ENCODE data around the gene PCNX4.
"Not testable (repeated sequence)": the region's sequence is repeated elsewhere in the genome, so short reads cannot be mapped to it uniquely, and the experiment has no call there.

The PCNX4 gene

DNA sequence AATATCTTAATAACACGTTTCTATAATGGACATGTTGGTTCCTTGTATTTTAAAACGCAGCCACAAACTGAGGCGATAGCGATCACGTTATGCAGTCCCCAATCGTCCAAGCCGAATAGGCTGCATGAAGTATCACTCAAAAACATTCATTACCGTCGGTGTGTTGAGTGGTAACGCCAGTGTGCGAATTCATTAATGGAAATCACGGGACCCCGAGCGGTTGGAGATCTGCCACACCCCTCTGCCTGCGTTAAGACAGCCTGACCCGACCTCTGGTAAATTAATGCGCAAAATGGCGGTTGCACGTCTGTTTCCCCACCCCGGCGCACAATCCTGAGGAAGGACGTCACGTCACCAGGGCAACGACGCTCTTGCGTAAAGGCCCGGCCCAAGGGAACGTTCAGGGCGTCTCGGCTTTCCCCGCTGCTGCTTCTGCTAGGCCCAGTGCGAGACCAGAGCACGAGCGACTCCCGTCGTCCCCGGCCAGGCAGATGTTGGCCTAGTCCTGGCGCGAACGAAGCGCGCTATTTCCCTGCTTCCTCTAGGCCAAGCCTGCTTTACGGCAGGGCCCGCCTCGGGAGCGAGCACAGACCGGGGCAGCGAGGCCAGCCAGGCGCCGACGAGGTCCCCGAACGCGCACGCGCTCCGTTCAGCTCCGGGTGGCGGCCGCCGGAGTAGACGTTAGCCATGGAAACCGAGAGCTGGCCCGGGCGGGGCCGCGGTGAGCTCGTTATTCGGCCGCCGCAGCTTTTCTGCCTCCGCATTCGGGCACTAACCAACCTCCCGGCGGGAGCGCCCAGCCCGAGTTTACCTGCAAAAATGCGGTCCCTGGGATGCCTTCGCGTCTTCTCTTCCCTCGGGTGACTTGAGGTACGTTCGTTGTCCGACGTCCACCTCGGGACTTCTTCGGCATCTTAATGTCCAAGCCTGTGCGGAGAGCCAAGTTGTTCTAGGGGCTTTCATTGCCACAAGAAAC is at the start of gene PCNX4:
TSS of gene PCNX4 (plus strand) at position 374 of the 976 bp plus-strand sequence. CDS start 15,716 bp downstream, outside the sequence.
- peak; percentile 74 to 87 (median 83) for DNase-seq

DNA sequence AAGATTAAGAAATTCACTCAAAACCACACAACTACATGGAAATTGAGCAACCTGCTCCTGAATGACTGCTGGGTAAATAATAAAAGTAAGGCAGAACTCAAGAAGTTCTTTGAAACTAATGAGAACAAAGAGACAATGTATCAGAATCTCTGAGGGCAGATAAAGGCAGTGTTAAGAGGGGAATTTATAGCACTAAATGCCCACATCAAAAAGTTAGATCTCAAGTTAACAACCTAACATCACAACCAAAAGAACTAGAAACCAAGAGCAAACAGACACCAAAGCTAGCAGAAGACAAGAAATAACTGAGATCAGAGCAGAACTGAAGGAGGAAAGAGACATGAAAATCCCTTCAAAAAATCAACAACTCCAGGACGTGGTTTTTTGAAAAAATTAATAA is 43.7 kb upstream of the PCNX4 start:
- not testable (repeated sequence) for DNase-seq

DNA sequence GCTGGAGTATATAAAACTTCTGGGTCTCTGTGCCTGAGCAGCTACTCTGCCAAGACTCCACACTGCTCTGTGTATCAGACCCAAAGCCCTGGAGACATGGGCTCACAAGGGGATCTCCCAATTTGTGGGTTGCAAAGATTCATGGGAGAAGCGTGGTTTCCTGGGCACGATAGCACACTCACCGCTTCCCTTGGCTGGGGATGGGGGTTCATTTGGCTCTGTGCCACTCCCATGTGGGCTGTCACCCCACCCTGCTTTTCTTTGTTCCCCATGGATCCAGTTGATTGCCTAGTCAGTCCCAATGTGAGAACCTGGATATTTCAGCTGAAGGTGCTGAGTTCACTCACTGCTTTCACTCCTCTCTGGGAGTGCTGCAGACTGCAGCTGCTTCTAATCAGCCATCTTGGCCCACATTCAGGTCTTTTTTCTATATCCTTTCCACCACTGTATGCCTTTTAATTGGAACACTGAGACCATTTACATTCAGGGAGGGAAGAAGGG is 40.0 kb upstream of the PCNX4 start:
- no peak for DNase-seq

DNA sequence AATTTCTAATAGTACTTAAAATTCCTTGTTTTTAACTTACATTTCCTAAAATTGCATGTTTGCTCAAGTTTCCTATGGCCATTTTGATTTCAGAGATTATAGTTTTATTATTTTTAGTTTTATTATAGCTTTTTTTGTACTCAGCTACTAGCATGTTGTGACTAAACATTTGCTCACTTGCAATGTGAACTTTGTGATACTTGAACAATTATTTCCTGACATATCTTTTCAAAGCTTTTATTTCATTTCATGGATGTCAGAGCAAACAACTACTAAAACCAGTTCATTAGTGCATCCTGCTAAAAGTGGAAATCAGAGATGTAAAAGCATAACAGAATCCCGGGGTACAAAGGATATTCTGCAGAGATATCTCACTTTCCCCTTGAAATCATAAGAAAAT is 33.6 kb upstream of the PCNX4 start:
- no peak for DNase-seq

DNA sequence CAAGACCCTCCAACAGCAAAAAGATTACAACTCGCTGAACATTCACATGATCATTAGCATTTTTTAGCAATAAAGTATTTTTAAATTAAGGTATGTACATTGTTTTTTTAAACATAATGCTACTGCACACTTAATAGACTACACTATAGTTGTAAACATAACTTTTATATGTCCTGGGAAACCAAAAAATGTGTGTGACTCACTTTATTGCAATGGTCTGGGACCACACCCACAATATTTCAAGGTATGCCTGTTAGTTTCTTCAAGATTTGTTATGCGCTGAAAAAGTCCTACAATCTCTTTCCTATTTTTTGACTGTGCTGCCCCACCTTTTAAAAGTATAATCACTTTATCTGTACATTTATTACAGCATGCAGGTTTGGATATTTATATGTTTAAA is 30.4 kb upstream of the PCNX4 start:
- DNase-seq: no peak

DNA sequence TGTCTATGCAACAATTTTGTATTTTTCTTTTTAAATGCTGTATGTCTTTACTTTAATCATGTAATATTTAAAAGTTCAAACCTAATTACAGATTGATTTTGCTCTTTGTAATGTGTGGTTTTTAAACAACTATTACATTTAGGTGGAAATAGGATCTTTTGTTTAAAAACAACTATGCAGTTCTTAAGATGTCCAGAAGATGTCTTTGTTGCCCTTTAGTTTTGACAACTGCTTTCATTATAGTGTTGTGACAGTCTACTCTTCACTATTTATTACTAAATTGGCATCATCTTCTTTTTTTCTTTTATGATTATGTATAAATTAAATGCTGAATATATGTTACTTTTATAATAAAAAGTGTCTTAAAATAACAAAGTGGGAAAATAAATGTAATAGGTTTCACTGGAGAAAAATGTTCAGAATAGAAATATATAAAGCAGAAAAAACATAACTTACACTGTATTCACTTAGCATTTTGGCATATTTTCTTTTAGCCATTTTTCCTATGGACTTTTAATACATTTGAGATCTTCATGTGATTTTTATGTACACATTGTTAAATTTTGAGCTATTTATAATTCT is 27.1 kb upstream of the PCNX4 start:
- DNase-seq: no peak

DNA sequence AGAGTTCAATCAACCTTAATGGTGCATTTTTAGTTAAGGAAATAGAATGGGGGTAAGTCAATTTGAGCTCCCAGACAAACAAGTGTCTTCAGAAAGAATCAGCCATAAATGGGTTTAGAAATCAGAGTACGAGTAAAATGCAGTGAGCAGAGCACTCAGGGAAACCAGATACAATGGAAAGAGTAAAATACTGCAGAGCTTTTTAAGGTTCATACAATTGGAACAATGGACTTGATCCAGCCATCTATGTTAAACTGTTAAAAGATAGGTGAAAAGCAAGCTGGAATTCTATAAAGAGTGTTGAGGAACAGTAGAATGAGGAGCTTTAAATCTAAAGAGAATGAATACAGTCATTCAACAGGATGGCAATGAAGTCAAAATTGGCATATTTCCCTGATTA is 23.8 kb upstream of the PCNX4 start:
- no peak for DNase-seq

DNA sequence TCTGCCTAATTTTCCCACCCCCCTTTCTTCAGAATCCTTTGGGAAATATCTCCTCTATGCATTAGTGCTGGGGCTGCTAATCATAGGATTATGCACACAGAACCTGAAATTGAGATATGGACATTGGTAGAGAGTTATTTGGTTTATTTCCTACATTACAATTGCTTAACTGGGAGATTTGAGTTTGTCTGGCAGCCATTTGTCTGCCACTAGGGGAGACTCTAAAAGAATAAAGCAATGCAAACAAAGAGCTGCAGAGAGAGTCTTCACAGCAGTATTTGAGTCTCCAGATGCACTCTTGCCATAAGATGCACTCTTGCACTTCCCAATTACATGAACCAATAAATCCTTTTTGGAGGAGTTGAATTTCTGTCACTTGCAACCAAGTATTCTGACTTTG is 12.0 kb upstream of the PCNX4 start:
- no peak for DNase-seq

DNA sequence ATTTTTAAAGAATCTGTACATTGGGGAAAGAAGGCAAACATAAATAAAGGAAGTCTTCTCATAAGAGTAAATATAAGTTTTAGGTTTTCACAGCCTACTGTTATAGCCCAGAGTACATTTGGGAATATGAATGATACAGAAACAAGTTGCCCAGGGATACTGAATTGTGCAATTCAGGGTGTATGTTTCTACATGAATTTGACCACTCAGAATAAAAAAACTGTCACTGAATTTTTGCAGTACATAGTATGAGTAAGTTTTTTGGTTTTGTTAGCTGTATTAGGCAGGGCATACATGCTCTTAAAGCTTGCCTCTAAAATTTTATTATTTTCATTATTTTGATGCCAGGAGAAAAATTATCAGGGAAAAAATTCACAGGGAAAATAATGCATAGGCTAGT is 6.6 kb upstream of the PCNX4 start:
- no peak for DNase-seq

DNA sequence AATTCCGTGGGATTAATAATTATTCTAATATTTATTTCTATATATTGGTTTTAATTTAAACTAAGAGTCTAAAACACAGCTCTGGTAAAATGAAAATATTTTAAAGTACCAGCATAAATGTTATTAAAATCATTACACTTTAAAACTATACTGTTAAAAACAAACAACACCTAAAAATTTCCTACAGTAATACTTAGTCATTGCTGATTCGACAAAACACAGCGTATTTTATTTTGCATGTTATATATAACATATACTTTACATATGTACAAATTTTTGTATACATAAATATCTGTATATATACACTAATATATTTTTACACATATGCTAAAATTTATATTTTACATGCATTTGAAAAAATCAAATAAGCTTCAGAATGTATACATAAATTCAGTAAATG is 6.0 kb upstream of the PCNX4 start:
- no peak for DNase-seq

DNA sequence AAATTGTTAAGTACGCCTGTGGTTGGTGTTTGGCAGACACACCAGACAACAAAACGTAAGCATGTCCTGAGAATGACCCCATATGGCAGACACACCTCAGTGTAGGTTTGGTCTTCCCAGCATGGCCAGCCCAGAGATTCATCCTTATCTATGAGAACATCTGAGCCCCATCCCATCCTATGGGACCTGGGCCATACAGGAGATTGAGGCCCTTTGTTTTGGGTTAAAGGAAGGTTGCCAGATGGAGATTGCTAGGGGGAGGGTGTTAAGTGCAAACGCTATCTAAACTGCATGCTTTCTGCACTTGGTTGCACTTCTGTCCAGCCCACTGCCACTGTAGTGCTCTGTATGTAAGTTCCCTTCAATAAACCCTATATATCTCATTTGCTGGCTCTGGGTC is 4.1 kb upstream of the PCNX4 start:
- DNase-seq: no peak

DNA sequence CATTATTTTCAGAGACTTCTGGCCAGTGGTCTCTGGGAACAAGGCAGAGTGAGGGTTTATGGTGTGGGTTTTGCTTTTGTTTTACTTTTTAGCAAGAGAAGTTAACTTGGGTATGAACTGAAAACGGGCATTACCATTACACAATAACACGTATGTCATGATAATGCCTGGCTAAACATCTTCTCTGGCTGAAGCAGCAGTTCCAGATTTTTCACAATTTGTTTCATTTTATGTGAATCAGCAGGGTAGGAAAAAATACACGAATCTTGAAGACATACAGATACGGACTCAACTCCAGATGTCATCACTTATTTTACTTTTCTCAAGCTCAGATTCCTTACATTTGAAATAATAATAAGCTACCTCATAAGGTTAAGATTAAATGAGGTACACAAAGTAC is 2.5 kb upstream of the PCNX4 start:
- no peak for DNase-seq

DNA sequence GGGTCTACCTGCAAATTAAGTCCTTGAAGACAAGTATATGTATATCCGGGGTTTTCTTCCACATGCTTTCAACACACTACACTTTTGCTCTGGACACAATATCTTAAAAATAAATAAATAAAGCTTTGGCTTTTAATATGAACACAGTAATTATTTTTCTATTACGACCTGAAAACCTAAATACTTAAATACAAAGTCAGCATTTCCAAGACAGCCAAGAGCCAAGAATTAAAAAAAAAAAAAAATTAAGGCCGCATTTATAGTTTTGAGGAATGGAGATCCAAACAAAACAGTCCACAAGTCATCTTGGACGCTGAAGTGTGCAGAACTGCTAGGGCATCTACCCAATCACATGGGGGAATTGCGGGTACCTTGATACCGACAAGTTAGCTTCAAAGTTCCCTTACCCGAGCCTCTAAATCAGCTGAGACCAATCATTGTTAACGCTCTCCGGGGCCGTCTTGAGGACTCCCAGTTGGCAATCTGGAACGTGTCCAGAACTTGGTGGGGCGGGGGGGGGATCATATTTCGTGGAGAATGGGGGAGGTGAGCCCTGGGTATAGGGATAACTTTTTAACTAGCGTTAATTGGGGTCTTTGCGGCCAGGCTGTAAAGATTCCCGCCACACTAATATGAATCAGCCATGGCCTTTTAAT is 731 bp upstream of the PCNX4 start:
- DNase-seq: peak in 1 of 4 experiments; percentile 4

DNA sequence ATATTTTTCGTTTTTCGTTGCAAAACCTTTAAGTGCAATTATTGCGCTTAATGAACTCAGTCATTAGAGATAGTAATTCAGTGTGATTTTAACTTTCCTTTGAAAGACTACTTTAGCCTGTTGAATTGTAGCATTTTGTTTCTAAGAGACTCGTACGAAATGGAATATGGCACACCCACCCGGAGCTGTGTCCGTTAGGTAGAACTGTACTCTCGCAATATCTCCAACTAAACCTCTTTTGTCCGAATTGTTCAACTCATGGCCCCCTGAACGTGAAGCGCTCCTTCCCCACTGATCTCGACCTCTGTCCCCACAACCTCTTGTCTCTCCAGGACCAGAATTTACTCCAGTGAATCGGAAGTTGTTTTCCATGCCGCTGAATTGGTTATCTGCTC is 800 bp downstream of the PCNX4 start:
- DNase-seq: no peak

DNA sequence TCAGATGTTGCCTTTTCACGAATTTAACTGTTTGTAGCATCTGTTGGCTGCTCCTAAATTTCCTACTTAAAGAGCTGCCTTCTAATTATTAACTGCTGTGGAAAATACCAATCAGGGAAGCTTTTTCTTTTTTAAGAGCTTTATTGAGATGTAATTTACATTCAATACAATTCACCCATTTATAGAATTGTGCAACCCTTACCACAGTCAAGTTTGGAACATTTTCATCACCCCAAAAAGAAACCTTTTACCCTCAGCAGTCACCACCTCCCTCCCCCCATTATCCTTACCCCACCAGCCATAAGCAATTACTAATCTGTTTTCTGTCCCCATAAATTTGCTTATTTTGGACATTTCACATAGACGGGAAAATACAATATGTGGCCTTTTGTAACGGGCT is 1.4 kb downstream of the PCNX4 start:
- DNase-seq: no peak

DNA sequence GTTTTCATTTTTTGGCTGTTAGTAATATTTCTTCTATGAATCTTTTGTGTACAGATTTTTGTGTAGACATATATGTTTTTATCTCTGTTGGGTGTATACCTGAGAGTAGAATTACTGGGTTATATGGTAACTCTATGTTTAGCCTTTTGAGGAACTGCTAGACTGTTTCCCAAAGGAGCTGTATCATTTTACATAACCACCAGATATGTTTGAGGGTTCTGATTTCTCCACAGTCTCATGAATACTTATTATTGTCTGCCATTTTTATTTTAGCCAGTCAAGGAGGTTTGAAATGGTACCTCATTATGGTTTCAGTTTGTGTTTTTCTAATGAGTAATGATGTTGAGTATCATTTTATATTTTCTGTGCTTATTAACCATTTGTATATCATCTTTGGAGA is 1.9 kb downstream of the PCNX4 start:
- DNase-seq: no peak

DNA sequence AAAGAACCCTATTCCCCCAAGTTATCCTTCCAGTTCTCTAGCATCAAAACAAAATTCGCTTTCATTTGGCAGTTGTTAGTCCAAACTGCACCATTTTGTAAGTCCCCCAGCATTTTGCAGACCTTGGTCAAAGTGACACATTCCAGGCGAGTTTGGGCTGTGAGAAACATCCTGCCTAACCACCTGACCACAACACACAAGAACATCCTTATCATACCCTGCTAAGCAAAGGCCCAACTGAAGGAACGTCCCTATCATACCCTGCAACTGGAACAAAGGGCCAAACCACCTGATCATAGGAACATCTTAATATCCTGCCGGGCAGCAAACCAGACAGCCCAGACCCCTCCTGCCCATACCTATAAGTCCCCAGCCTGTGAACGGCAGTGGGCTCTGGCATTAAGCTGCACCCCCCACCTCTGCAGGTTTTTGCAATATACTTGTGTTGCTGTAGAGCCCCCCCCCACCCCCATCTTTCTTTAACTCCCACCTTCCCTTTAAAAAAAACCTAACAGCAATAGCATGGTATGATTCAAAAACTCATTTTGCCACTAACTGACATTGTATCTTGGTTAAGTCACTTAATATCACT is 2.7 kb downstream of the PCNX4 start:
- DNase-seq: no peak

DNA sequence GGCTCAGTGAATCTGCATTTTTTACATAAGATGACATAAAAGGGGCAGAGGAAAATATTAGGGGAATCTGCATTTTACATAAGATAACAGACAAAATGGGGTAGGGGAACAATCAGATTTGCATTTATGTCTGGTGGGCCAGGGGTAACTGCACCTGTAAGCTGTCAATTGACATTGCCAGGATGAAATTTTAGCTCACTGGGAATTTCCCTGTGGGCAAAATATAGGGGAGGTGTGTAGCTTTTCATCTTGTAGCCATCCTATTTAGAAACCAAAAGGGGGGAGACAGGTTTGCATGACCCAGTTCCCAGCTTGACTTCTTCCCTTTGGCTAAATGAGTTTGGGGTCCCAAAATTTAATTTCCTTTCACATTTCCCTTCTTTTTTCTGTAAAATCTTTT is 3.5 kb downstream of the PCNX4 start:
- DNase-seq: no peak

DNA sequence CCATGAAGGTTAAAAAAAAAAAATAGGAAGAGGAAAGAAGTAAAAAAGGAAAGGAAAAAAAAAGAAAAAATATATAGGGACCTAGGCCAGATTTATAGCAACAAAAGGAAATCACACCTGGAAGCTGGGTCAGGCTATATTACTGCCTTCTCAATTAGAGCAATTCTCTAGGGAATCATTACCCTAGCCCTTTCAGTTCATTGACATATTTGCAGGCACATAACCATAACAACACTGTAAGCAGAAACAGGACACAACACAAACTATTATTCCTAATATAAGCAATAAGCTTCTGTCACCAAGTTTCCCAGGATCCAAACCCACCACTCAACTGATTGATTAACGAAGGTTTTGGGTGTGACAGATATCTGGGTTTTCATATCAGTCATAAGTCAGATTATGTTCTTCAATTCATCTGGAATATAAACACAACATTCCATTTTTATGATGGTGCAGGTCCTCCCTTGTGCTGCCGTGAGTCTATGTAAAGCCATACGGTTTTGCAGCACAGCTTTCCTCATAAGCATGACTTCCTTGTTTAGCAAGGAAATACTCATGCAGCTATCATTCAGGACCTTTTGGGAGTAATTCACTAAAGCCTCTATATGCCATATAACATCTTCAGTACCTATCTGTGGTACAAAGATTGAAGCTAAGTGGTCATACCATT is 4.2 kb downstream of the PCNX4 start:
- DNase-seq: no peak

DNA sequence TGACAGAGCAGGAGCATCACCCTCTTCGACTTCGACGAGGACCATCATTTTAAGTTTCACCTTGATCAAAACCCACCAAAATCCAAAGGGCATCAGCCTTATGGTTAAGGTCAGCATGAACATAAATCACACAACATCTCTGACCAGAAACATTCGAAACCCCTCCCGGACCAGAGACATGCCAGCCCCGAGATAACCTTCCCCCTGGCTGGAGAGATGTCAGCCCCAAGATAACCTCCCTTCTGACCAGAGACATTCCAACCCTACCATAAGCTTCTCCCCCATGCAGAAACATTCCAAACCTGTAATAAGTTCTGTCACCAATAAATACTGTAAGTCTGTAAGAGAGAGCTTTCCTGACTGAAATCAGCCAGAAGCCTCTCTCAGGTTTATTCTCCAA is 6.3 kb downstream of the PCNX4 start:
- no peak for DNase-seq

DNA sequence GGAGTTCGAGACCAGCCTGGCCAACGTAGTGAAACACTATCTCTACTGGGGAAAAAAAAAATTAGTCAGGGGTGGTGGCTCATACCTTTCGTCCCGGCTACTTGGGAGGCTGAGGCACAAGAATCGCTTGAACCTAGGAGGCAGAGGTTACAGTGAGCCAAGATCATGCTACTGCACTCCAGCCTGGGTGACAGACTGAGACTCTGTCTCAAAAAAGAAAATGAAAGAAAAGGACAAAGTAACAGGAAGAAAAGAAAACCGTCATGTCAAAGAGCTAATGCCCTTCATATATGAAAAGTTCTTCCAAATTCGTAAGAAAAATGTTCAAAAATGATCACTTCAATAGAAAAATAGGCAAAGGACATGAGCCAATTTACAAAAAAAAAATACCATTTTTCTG is 8.1 kb downstream of the PCNX4 start:
- not testable (repeated sequence) for DNase-seq

DNA sequence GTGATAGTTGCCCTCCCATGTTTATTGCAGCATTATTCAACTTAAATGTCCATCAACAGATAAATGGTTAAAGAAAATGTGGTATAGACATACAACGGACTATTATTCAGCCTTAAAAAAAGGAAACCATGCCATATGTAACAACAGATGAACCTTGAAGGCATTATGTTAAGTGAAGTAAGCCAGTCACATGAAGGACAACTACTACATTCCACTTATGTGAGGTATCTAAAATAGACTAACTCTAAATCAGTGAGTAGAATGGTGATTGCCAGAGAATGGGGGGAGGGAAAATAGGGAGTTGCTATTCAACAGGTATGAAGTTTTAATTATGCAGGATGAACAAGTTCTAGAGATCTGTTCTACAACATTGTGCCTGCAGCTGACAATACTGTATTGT is 10.1 kb downstream of the PCNX4 start:
- no peak for DNase-seq

DNA sequence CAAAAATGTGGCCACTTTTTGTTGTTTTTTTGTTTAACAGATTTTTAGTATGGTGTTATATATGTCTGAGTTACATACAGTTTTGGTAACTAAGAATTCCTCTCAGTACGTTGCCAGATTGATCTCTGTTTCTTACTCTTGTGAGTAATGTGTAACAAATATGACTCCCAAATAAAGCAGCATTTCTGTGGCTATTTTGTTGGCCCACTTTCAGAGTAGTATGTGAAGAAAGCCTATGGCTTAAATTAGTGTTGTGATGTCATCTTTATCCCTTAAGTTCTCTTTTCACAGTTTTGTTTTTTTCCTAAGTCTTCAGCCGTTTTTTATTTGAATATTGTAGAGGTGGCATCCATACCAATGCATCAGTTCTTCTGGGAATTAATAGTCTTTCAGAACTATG is 10.7 kb downstream of the PCNX4 start:
- DNase-seq: no peak
